Measurements from ENCODE around the gene NOP9.
"Not testable (repeated sequence)": the region's sequence is repeated elsewhere in the genome, so short reads cannot be mapped to it uniquely, and the experiment has no call there.

NOP9 gene

GRCh38 chr14:24330973-24331674 is 31.5 kb downstream of the NOP9 start:
- DNase-seq = no peak

GRCh38 chr14:24331731-24332267 is 32.1 kb downstream of the NOP9 start:
- DNase-seq = no peak

- peak; percentile 72 to 77 for DNase-seq
These were observed 32.8 kb downstream of the NOP9 start for GRCh38 chr14:24332268-24332993.

GRCh38 chr14:24334431-24335291 is 35.0 kb downstream of the NOP9 start, which contains the start of gene ADCY4:
Gene ADCY4, minus strand, starts transcription at chr14:24335071. Its CDS starts 419 bp downstream, at chr14:24334652.
- DNase-seq = no peak

- no peak for DNase-seq
These were observed 36.0 kb downstream of the NOP9 start for GRCh38 chr14:24335461-24336171.

- DNase-seq = no peak
These were observed 37.6 kb downstream of the NOP9 start for GRCh38 chr14:24337144-24337823.

- no peak for DNase-seq
These were observed 38.1 kb downstream of the NOP9 start for GRCh38 chr14:24337824-24338175.

- DNase-seq = no peak
These were observed 39.2 kb downstream of the NOP9 start for GRCh38 chr14:24338843-24339242.

- peak; percentile 52 to 57 for DNase-seq
These were observed 39.9 kb downstream of the NOP9 start, which contains the start of gene RIPK3 for GRCh38 chr14:24339284-24340151. Gene RIPK3, minus strand, starts transcription at chr14:24339991. Its CDS starts 165 bp downstream, at chr14:24339826.

- DNase-seq = no peak
These were observed 41.0 kb downstream of the NOP9 start for GRCh38 chr14:24340606-24341005.

- DNase-seq = no peak
These were observed 43.2 kb downstream of the NOP9 start for GRCh38 chr14:24342889-24343288.

- DNase-seq = no peak
These were observed 44.4 kb downstream of the NOP9 start for GRCh38 chr14:24343795-24344660.

- no peak for DNase-seq
These were observed 47.5 kb downstream of the NOP9 start for GRCh38 chr14:24347134-24347533.

- no peak for DNase-seq
These were observed 48.5 kb downstream of the NOP9 start for GRCh38 chr14:24348186-24348585.

GRCh38 chr14:24349742-24350141 is 50.1 kb downstream of the NOP9 start:
- DNase-seq = no peak

- no peak for DNase-seq
These were observed 51.9 kb downstream of the NOP9 start for GRCh38 chr14:24351517-24351916.

- no peak for DNase-seq
These were observed 54.2 kb downstream of the NOP9 start for GRCh38 chr14:24353559-24354481.

GRCh38 chr14:24354482-24354825 is 54.8 kb downstream of the NOP9 start:
- DNase-seq = not testable (repeated sequence)

GRCh38 chr14:24355009-24355408 is 55.4 kb downstream of the NOP9 start:
- DNase-seq = no peak

Measured in stimulated activated CD4-positive, alpha-beta T cell treated with anti-CD3 and anti-CD28 coated beads, Interleukin-2, amount 100 ng/mL, for 48 hours (primary cell).